ENCODE results near the gene BACE2.

Gene BACE2

GRCh38 chr21:41269535-41269934, 101.6 kb downstream of the BACE2 start:
- in situ Hi-C loops (cut with HindIII; ENCODE audit: low sequenced_read_pairs), result no loop called here
- no peak overlapping the region for H3K4me3 ChIP-seq (ENCODE audit: low read depth, low read length)
- TF ChIP-seq CTCF (IDR thresholded peaks at IDR 0.05; ENCODE audit: low read depth, low read length), result no peak
- DNase-seq (ENCODE audit: low read depth, low spot score), result no peak

GRCh38 chr21:41277196-41277595, 109.2 kb downstream of the BACE2 start:
- in situ Hi-C loops (cut with HindIII; ENCODE audit: low sequenced_read_pairs), result no loop called here
- no peak for DNase-seq (ENCODE audit: low read depth, low spot score)
- no peak for TF ChIP-seq CTCF (IDR thresholded peaks at IDR 0.05; ENCODE audit: low read depth, low read length)
- H3K4me3 ChIP-seq (ENCODE audit: low read depth, low read length), result no peak overlapping the region

DNA sequence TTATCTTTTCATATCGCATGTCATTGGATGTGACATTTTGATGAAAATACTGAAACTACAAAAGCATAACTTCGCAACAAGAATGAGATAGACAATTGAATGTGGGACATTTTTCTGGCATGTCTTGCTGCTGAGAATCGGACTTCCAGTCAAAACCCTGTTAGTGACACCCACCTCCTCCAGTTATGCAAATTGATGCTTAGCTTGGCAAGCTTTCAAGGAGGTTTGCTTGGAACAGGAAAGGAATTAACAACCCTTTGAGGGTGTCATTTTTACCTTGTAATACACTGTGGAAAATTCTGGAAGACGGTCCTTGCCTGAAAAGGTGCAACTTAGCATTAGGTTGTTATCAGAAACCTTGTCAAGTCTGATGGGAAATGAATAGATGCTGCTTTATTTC, 109.9 kb downstream of the BACE2 start:
- no peak for TF ChIP-seq CTCF (IDR thresholded peaks at IDR 0.05; ENCODE audit: low read depth, low read length)
- no peak overlapping the region for H3K4me3 ChIP-seq (ENCODE audit: low read depth, low read length)
- DNase-seq (ENCODE audit: low read depth, low spot score), result no peak
- in situ Hi-C loops (cut with HindIII; ENCODE audit: low sequenced_read_pairs), result no loop called here

DNA sequence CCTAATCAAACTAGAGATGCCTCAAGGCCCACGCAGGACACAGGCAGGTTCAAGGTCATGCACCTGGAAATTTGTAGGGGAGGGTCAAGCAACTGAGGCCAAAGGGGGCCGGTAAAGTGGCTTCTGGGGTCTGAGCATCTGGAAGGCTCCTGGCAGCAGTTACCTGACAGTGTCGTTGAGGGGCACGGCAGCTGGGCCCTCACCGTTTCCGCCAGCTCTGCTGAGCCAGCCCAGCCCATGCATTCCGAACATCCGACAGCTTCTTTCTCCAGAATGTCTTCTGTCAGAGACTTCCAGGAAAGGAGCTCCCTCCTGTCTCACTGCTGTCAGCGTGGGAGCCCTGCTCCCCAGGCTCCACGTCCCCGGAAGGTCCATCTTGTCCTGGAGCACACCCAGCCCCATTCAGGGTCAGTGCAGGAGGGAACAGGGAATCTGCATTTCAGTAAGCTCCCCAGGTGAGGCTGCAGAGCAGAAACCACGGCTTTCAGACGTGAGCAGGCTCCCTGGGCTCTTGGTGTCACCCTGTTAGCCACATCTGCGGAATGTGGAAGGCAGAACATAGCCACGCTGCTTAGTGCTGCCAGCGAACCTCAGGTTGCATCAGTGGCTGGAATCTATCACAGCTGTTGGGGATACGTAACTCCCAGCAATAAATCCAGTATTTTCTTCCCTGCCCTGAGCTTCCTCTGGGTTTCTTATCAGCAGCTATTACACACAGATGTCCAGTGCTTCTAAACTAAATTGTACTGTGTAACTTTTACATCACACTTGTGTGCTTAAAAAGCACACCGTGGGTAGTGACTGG, 112.4 kb downstream of the BACE2 start:
- in situ Hi-C loops (cut with HindIII; ENCODE audit: low sequenced_read_pairs), result no loop called here
- H3K4me3 ChIP-seq (ENCODE audit: low read depth, low read length), result no peak overlapping the region
- no peak for DNase-seq (ENCODE audit: low read depth, low spot score)
- TF ChIP-seq CTCF (IDR thresholded peaks at IDR 0.05; ENCODE audit: low read depth, low read length), result no peak

DNA sequence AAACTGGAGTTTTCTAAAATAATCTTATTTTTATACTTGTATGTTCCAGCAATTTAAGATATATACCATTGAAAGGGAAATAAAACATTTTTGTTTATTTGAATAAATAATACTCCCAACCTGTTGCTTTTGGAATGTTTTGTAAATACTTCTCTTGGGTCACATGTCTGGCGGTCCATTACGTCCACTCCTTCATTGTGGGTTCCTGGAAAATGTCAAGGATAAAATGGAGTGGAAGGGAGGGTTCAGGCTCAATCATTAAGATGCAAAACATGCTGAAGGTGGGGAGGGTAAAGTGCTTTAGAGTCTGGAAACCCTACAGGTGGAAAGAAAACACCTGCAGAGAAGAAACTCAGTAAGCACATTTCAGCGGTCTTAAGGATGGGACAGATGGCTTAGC, 114.5 kb downstream of the BACE2 start:
- in situ Hi-C loops (cut with HindIII; ENCODE audit: low sequenced_read_pairs), result no loop called here
- H3K4me3 ChIP-seq (ENCODE audit: low read depth, low read length), result no peak overlapping the region
- TF ChIP-seq CTCF (IDR thresholded peaks at IDR 0.05; ENCODE audit: low read depth, low read length), result no peak
- no peak for DNase-seq (ENCODE audit: low read depth, low spot score)

- TF ChIP-seq CTCF (IDR thresholded peaks at IDR 0.05; ENCODE audit: low read depth, low read length), result peak; percentile 72
- no peak overlapping the region for H3K4me3 ChIP-seq (ENCODE audit: low read depth, low read length)
- DNase-seq (ENCODE audit: low read depth, low spot score), result peak; percentile 75
- in situ Hi-C loops (cut with HindIII; ENCODE audit: low sequenced_read_pairs), result no loop called here
Measured at GRCh38 chr21:41283211-41283818, 115.4 kb downstream of the BACE2 start.

All from astrocyte of the spinal cord (primary cell).